Stimulated activated naive CD4-positive, alpha-beta T cell treated with Interleukin-2 at 50 U/mL for 16 hours (primary cell): Measurements from ENCODE around the gene MEGF11.

Source experiments
- DNase-seq: peaks from one replicate; lab custom pipeline; 2025; lab: John Stamatoyannopoulos, UW

The MEGF11 gene

GRCh38 chr15:66114863-66115425, 138.6 kb downstream of the MEGF11 start:
- DNase-seq = no peak

GRCh38 chr15:66112388-66112787, 141.2 kb downstream of the MEGF11 start:
- no peak for DNase-seq

GRCh38 chr15:66111363-66111762, 142.2 kb downstream of the MEGF11 start:
- no peak for DNase-seq

GRCh38 chr15:66110864-66111263, 142.7 kb downstream of the MEGF11 start:
- no peak for DNase-seq

- DNase-seq = no peak
Observed at GRCh38 chr15:66109826-66110225, 143.7 kb downstream of the MEGF11 start.

GRCh38 chr15:66108483-66109265, 144.9 kb downstream of the MEGF11 start:
- no peak for DNase-seq

GRCh38 chr15:66107070-66107469, 146.5 kb downstream of the MEGF11 start:
- no peak for DNase-seq

GRCh38 chr15:66105286-66106265, 148.0 kb downstream of the MEGF11 start:
- DNase-seq = no peak

- no peak for DNase-seq
Observed at GRCh38 chr15:66103293-66103590, 150.3 kb downstream of the MEGF11 start.

- DNase-seq = no peak
Observed at GRCh38 chr15:66102563-66103292, 150.8 kb downstream of the MEGF11 start.

- no peak for DNase-seq
Observed at GRCh38 chr15:66101715-66102395, 151.7 kb downstream of the MEGF11 start.

GRCh38 chr15:66100761-66101160, 152.8 kb downstream of the MEGF11 start:
- DNase-seq = no peak

GRCh38 chr15:66099950-66100671, 153.4 kb downstream of the MEGF11 start:
- no peak for DNase-seq

- no peak for DNase-seq
Observed at GRCh38 chr15:66098022-66098363, 155.6 kb downstream of the MEGF11 start.

GRCh38 chr15:66097151-66098021, 156.2 kb downstream of the MEGF11 start:
- no peak for DNase-seq

GRCh38 chr15:66096688-66097058, 156.9 kb downstream of the MEGF11 start:
- no peak for DNase-seq

- no peak for DNase-seq
Observed at GRCh38 chr15:66095871-66096687, 157.5 kb downstream of the MEGF11 start.

GRCh38 chr15:66094331-66094730, 159.2 kb downstream of the MEGF11 start:
- DNase-seq = no peak
